LNCaP clone FGC (cell line): ENCODE results near the gene SLC24A3.

Experiments used
- DNase-seq: peaks from one replicate; pipeline ENCODE4 v3.0.0-alpha.2; 2011; ENCODE audit warnings: low read depth
- H3K4me3 ChIP-seq: 2 replicates; pipeline ENCODE4 v1.5.1; 2011; ENCODE audit warnings: mild to moderate bottlenecking, low read depth, low read length, control low read depth
- CTCF ChIP-seq: IDR thresholded peaks from 2 replicates; pipeline ENCODE4 v1.5.1; 2012; ENCODE audit warnings: mild to moderate bottlenecking; ENCODE audit not compliant: control insufficient read depth, insufficient read depth; ENCODE audit errors: extremely low read depth

Gene SLC24A3

GRCh38 chr20:19348582-19348981, 136.1 kb downstream of the SLC24A3 start:
- DNase-seq: no peak
- no peak for TF ChIP-seq CTCF
- H3K4me3 ChIP-seq: no peak overlapping the region

GRCh38 chr20:19349879-19350278, 137.4 kb downstream of the SLC24A3 start:
- no peak overlapping the region for H3K4me3 ChIP-seq
- TF ChIP-seq CTCF: no peak
- DNase-seq: no peak

DNA sequence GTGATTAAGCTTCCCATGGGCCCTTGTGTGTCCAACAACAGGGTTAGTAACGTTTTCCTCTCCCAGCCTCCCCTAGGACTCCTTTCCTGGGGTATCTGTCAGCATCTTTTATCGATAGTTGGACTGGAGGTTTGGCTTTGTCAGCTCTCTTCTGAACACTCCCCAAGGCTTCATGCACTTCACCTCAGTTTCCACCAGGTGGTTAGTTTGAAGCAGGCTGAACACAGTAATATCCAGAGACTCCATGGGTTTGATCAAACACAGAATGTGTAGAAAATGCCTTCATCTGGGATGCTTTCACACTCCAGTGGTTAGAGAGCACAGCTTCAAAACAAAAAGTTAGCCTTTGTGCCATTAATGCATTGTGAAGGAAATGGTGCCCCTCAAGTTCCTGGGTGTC, 139.1 kb downstream of the SLC24A3 start:
- no peak for DNase-seq
- no peak for TF ChIP-seq CTCF
- H3K4me3 ChIP-seq: no peak overlapping the region

GRCh38 chr20:19354950-19355349, 142.5 kb downstream of the SLC24A3 start:
- H3K4me3 ChIP-seq: no peak overlapping the region
- TF ChIP-seq CTCF: no peak
- no peak for DNase-seq

- no peak for TF ChIP-seq CTCF
- DNase-seq: no peak
- no peak overlapping the region for H3K4me3 ChIP-seq
Observed at GRCh38 chr20:19361790-19362189, 149.3 kb downstream of the SLC24A3 start.

DNA sequence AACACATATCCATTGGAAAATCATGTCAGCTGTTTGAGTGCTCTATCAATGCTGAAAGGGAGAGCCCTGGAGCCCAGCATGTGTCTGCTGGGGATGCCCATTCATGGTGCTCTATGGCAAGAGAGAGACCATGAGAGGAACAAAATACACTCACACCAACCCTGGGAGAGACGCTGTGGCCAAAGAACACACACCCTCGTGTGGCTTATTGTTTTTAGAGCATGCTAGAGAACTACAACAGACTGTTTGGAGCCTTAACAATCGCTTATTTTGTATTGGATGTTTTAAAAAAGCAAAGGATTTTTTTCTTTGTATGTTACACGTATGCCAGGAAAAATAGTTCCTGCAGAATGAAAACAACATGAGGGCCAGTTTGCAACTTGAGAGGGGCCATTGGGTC, 151.0 kb downstream of the SLC24A3 start:
- no peak for TF ChIP-seq CTCF
- DNase-seq: no peak
- H3K4me3 ChIP-seq: no peak overlapping the region

DNA sequence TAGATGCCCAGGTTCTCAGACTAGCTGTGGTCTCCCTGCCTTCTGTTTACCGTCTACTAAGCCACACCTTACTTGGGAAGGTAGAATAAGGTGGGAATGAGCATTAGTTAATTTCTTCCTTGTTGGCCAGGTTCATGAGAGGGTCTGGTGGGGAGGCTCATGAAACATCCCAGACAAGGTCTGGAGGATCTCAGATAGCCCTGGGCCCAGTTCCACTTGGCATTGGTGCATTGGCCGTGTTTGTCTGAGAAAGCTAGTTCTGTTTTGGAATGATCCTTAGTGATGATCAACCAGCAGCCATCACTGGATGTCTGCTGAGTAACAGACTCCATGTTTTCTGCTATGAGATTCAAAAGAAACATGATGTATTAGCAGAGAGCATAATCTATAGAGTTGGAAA, 155.1 kb downstream of the SLC24A3 start:
- no peak for DNase-seq
- TF ChIP-seq CTCF: no peak
- H3K4me3 ChIP-seq: no peak overlapping the region
